ENCODE results near the gene RBM12. TPM values are rescaled to one million over a fixed set of nuclear protein-coding genes. Genes with fewer than 3 reads are reported as not detected.

RBM12 gene
- total RNA-seq, 2 experiments from 2014 or later, result 66.3 to 152 TPM

GRCh38 chr20:35660122-35660937 is 4.4 kb downstream of the RBM12 start:
- Histone ChIP-seq H3K79me2 (ENCODE audit: insufficient read depth, low read depth, low read length) (peaks cover 94% of the 10 kb centered on the region), H3K9me3 (ENCODE audit: low read length) (no peaks in the 10 kb centered on the region; the same call in 1 of the 2 replicates), H3K36me3 (ENCODE audit: insufficient read depth, low read length) (peaks cover 66% of the 10 kb centered on the region), H3K4me2 (ENCODE audit: low read length) (peak overlapping the region; percentile 96), H4K20me1 (ENCODE audit: insufficient read depth, low read length) (peaks cover 61% of the 10 kb centered on the region), H2AFZ (ENCODE audit: low read length) (no peak overlapping the region), H3K4me1 (ENCODE audit: insufficient read depth, low read length, poor library complexity, severe bottlenecking) (peaks cover 47% of the 10 kb centered on the region), H3K4me3 (ENCODE audit: low read depth, low read length, poor library complexity, severe bottlenecking) (peak overlapping the region; percentile 76), H3K27ac (ENCODE audit: low read depth, low read length, poor library complexity, severe bottlenecking) (no peak overlapping the region), H3K9me2 (ENCODE audit: insufficient read depth, low read length) (no peaks in the 10 kb centered on the region)
- TF ChIP-seq EZH2phosphoT487 (IDR thresholded peaks at IDR 0.05; ENCODE audit: borderline replicate concordance, low read depth, low read length), result no peak
- TF ChIP-seq CTCF (conservative IDR thresholded peaks at IDR 0.05; ENCODE audit: low read length), result no peak
- no TSS peak for BruUV-seq (replicated peaks)
- no peak for DNase-seq (ENCODE audit: low spot score)
- ChIA-PET POLR2A (interaction anchor here (0.8 to 1.5 kb wide), 2 partner anchors 8 to 19 kb away, joined by 3 to 4 read pairs; no protein-coding TSS in a partner anchor), CTCF (ENCODE audit: unreplicated experiment) (no interaction called here)
- intact Hi-C loops (cut with micrococcal nuclease; ENCODE audit: unreplicated experiment), result loop anchor here (5.0 to 10.0 kb wide), 2 partner anchors 82 to 96 kb away; partner anchors contain the start of gene RBM39

GRCh38 chr20:35657271-35657670 is 7.4 kb downstream of the RBM12 start:
- H3K27ac ChIP-seq (ENCODE audit: low read depth, low read length, poor library complexity, severe bottlenecking), result no peak overlapping the region
- peaks cover 41% of the 10 kb centered on the region for H3K4me1 ChIP-seq (ENCODE audit: insufficient read depth, low read length, poor library complexity, severe bottlenecking)
- no peaks in the 10 kb centered on the region for H3K9me2 ChIP-seq (ENCODE audit: insufficient read depth, low read length)
- H4K20me1 ChIP-seq (ENCODE audit: insufficient read depth, low read length), result peaks cover 56% of the 10 kb centered on the region
- no peak overlapping the region for H3K4me3 ChIP-seq (ENCODE audit: low read depth, low read length, poor library complexity, severe bottlenecking)
- H3K4me2 ChIP-seq (ENCODE audit: low read length), result no peak overlapping the region
- no peak for TF ChIP-seq CTCF (conservative IDR thresholded peaks at IDR 0.05; ENCODE audit: low read length)
- TF ChIP-seq EZH2phosphoT487 (IDR thresholded peaks at IDR 0.05; ENCODE audit: borderline replicate concordance, low read depth, low read length), result no peak
- H3K79me2 ChIP-seq (ENCODE audit: insufficient read depth, low read depth, low read length), result peaks cover 100% of the 10 kb centered on the region
- intact Hi-C loops (cut with micrococcal nuclease; ENCODE audit: unreplicated experiment), result no loop called here
- CTCF ChIA-PET (ENCODE audit: unreplicated experiment), result no interaction called here
- POLR2A ChIA-PET, result interaction anchor here (0.5 kb wide), 1 partner anchor 41 kb away, joined by 3 read pairs; the partner anchor contains the start of gene SPAG4
- no TSS peak for BruUV-seq (replicated peaks)
- DNase-seq (ENCODE audit: low spot score), result no peak
- no peaks in the 10 kb centered on the region; the same call in 1 of the 2 replicates for H3K9me3 ChIP-seq (ENCODE audit: low read length)
- no peak overlapping the region for H2AFZ ChIP-seq (ENCODE audit: low read length)
- H3K36me3 ChIP-seq (ENCODE audit: insufficient read depth, low read length), result peaks cover 85% of the 10 kb centered on the region

- no TSS peak for BruUV-seq (replicated peaks)
- ChIA-PET CTCF (ENCODE audit: unreplicated experiment) (no interaction called here), POLR2A (interaction anchor here (0.6 kb wide), 1 partner anchor 216 kb away, joined by 5 read pairs; no protein-coding TSS in a partner anchor)
- H3K79me2 ChIP-seq (ENCODE audit: insufficient read depth, low read depth, low read length), result peaks cover 100% of the 10 kb centered on the region
- no peak overlapping the region for H2AFZ ChIP-seq (ENCODE audit: low read length)
- H3K9me3 ChIP-seq (ENCODE audit: low read length), result no peaks in the 10 kb centered on the region
- peaks cover 97% of the 10 kb centered on the region for H3K36me3 ChIP-seq (ENCODE audit: insufficient read depth, low read length)
- DNase-seq (ENCODE audit: low spot score), result no peak
- TF ChIP-seq EZH2phosphoT487 (IDR thresholded peaks at IDR 0.05; ENCODE audit: borderline replicate concordance, low read depth, low read length), result no peak
- no peak for TF ChIP-seq CTCF (conservative IDR thresholded peaks at IDR 0.05; ENCODE audit: low read length)
- H4K20me1 ChIP-seq (ENCODE audit: insufficient read depth, low read length), result peaks cover 36% of the 10 kb centered on the region
- no peak overlapping the region for H3K4me2 ChIP-seq (ENCODE audit: low read length)
- peaks cover 14% of the 10 kb centered on the region for H3K4me1 ChIP-seq (ENCODE audit: insufficient read depth, low read length, poor library complexity, severe bottlenecking)
- no peak overlapping the region for H3K4me3 ChIP-seq (ENCODE audit: low read depth, low read length, poor library complexity, severe bottlenecking)
- no peaks in the 10 kb centered on the region for H3K9me2 ChIP-seq (ENCODE audit: insufficient read depth, low read length)
- intact Hi-C loops (cut with micrococcal nuclease; ENCODE audit: unreplicated experiment), result no loop called here
- H3K27ac ChIP-seq (ENCODE audit: low read depth, low read length, poor library complexity, severe bottlenecking), result no peak overlapping the region
These were observed 10.3 kb downstream of the RBM12 start for GRCh38 chr20:35654415-35654814.

All from OCI-LY7 (cell line).